ENCODE data around the gene OR51E1.

Gene OR51E1

DNA sequence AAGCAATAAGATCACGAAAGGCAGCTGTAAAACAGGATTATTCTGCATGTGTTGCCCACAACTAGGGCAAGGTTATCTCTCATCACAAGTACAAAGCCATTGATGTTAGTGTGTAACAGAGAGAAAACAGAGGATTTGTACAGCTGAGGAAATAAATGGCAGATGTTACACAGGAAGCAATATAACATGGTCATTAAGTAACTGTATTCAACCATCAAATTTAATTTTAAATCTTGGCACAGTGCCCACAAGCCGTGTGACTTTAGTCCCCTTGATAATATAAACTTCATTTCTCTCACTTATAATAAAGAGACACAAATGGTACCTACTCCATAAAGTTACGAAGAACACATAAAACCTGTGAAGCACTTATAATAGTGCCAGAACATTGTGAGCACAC, 36.6 kb downstream of the OR51E1 start:
- TF ChIP-seq, protein P1, sequence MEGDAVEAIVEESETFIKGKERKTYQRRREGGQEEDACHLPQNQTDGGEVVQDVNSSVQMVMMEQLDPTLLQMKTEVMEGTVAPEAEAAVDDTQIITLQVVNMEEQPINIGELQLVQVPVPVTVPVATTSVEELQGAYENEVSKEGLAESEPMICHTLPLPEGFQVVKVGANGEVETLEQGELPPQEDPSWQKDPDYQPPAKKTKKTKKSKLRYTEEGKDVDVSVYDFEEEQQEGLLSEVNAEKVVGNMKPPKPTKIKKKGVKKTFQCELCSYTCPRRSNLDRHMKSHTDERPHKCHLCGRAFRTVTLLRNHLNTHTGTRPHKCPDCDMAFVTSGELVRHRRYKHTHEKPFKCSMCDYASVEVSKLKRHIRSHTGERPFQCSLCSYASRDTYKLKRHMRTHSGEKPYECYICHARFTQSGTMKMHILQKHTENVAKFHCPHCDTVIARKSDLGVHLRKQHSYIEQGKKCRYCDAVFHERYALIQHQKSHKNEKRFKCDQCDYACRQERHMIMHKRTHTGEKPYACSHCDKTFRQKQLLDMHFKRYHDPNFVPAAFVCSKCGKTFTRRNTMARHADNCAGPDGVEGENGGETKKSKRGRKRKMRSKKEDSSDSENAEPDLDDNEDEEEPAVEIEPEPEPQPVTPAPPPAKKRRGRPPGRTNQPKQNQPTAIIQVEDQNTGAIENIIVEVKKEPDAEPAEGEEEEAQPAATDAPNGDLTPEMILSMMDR (IDR thresholded peaks at IDR 0.05; ENCODE audit: control insufficient read depth, insufficient read depth, low read depth, low read length, missing control alignments), result no peak

DNA sequence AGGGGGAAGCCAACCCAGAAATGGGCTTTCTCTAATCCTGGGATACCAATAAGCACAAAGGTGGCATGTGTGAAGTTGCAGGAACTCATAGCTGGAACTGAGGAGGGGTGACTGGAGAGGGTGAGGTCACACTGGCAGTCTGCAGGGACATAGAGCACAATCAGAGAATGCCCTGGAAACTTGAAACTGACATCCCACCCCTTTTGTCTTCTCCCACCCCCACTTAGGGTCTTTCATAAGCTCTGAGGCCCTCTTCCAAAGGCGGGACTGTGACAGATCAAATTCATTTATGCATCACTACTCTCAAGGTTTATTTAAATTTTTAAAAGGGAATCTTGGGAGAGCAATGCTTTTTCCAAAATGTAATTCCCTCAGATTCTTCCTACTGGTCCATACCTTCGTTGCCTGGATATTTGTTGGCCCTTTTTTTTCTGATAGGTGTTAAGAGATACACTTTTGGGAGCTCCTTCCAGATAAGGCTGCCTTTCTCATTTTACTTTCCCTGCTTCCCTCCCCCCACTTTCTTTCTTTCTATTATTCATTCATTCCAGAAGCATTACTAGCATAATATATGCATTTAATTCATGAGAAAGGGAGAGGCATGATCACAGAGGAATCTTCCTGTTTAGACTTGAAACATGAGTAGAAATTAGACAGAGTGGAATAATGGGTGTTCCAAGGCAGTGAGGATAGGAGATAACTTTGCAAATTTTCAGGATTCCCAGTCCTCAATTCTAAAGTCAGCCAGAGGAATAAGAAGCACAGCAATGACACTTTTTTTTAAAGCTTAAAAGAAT, 39.0 kb downstream of the OR51E1 start:
- DNase-seq (ENCODE audit: low read depth), result no peak
- TF ChIP-seq, protein P1 (IDR thresholded peaks at IDR 0.05; ENCODE audit: control insufficient read depth, insufficient read depth, low read depth, low read length, missing control alignments), result no peak
- no peak overlapping the region for H3K4me3 ChIP-seq (ENCODE audit: control insufficient read depth, low read depth, low read length)

More for the DNA sequence above, 36.6 kb downstream of the OR51E1 start:
- no peak overlapping the region for H3K4me3 ChIP-seq (ENCODE audit: control insufficient read depth, low read depth, low read length)
- no peak for DNase-seq (ENCODE audit: low read depth)

DNA sequence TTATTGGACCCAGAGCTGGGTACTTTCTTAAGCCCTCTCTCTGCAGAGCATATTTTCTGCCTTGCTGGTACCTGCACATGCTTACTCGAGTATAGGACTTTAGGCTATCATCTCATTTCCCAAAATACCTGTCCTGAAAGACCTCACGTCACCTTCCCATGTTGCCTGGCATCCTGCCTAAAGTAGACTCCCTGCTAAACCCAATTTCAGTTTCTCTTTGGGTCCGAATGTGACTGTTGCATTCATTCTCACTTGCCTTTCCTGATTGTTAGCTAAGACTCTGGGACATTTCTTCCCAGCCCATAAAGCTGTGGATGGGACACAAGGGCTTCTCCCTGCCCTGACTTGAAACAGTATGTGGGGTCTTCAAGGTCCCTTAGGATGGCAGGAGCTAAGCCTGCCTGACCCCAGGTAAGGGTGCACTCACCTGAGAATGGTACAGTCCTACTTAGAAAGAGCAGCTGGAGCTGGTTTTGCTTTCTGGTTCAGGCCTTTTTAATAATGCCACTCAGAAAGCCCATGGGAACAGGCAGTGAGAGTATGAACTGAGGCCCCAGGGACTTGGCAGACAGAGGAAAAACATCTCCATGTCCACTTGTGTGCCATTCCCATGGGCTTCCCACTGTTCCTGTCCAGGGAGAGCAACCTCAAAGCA, 41.0 kb downstream of the OR51E1 start:
- no peak for DNase-seq (ENCODE audit: low read depth)
- TF ChIP-seq, protein P1 (IDR thresholded peaks at IDR 0.05; ENCODE audit: control insufficient read depth, insufficient read depth, low read depth, low read length, missing control alignments), result no peak
- no peak overlapping the region for H3K4me3 ChIP-seq (ENCODE audit: control insufficient read depth, low read depth, low read length)

DNA sequence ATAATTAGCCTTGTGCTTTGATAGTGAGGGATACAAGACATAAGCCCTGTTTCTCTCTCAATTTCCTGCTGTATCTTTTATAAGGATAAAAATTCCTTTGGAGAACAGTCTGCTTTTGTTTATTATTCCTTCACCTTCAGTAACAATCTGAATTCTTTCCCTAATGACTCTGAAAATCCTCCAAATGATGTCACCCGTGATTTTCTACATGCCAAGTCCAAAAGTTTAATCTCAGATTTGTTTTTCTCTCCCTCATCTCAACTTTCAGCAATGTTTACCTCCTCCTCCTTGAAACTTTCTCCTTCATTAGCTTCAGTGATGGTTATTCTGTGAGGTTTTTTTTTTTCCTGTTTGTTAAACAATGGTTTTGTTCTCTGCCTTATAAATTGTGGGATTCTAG, 51.7 kb downstream of the OR51E1 start:
- TF ChIP-seq, protein P1 (IDR thresholded peaks at IDR 0.05; ENCODE audit: control insufficient read depth, insufficient read depth, low read depth, low read length, missing control alignments), result no peak
- no peak overlapping the region for H3K4me3 ChIP-seq (ENCODE audit: control insufficient read depth, low read depth, low read length)
- no peak for DNase-seq (ENCODE audit: low read depth)

DNA sequence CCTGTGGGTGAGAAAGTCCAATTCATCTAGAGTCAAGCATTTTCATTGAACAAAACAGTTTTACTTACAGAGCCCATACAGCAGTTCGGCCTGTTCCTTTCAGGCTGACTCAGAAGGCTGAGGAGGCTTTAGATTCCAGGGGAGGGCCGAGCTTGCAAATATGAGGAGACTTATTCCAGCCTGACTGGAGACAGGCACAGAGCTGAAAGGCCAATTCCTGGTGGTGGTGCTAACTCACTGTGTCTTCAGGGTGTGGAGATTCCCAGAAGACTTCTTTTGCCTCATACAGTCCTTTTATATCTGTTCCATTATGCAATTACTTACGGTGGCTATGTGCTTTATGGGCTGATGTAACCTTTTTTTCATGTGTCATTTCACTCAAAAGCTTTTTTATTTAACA, 53.8 kb downstream of the OR51E1 start, which contains the start of gene OR51E2:
Gene OR51E2 (minus strand): TSS at position 269 of the 400 bp plus-strand sequence. CDS start 15,142 bp downstream, outside the sequence.
- TF ChIP-seq, protein P1 (IDR thresholded peaks at IDR 0.05; ENCODE audit: control insufficient read depth, insufficient read depth, low read depth, low read length, missing control alignments), result no peak
- DNase-seq (ENCODE audit: low read depth), result no peak
- H3K4me3 ChIP-seq (ENCODE audit: control insufficient read depth, low read depth, low read length), result no peak within 1 kb of the TSS

DNA sequence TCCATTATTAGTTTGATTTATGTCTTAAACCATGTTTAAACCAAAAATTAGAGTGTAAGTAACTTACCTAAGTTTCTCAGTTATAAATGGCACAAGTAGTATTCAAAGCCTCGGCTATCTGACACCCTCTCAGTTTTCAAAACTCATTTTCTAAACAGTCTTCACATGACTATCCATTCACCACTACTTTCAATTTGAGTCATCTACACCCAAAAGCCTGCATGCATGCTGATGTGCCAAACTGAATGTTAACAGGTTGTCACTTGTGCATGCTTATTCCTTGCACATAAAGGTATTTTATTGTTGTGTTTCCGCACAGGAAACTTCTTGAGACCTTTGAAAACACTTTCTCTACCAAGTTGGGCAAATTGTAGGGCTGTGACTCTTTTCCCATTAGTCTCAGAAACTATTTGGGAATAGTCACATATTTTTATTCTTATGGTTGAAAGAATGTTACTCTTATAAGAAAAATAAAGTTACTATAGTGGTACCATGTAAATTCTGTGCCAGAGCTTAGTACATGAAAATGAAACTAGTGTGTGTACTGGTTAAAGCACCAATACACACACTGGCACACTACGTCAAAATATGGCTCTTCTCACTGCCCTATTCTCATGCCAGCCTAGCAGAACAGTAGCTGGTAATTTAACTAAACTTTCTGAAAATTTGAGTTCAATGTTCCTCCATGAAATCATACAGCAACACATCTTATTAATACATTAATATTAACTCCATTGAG, 56.1 kb downstream of the OR51E1 start:
- DNase-seq (ENCODE audit: low read depth), result no peak
- TF ChIP-seq, protein P1 (IDR thresholded peaks at IDR 0.05; ENCODE audit: control insufficient read depth, insufficient read depth, low read depth, low read length, missing control alignments), result no peak
- H3K4me3 ChIP-seq (ENCODE audit: control insufficient read depth, low read depth, low read length), result no peak overlapping the region
